ENCODE data around the gene FSIP1. TPM values are rescaled to one million over a fixed set of nuclear protein-coding genes. Genes with fewer than 3 reads are reported as not detected.

Gene FSIP1
- total and polyA plus RNA-seq, 7 donors: 1.1 to 12.6 (median 1.4) TPM

- TF ChIP-seq EP300 (IDR thresholded peaks at IDR 0.05): no peak
- TF ChIP-seq CTCF (IDR thresholded peaks at IDR 0.05): no peak
- no peak for TF ChIP-seq POLR2A (IDR thresholded peaks at IDR 0.05)
- TF ChIP-seq POLR2AphosphoS5 (IDR thresholded peaks at IDR 0.05): no peak
- WGBS, 2 donors: 90 to 97% methylated on average over 2 of the region's 2 CpGs
- H3K27ac ChIP-seq: no peak overlapping the region
- peaks cover 0 to 42% (median 40%) of the 10 kb centered on the region in 4 donors for H3K4me1 ChIP-seq
- H3K4me3 ChIP-seq: no peak overlapping the region
- intact Hi-C loops (cut with DNase I): no loop called here
- no peaks in the 10 kb centered on the region for H3K27me3 ChIP-seq
- no peaks in the 10 kb centered on the region for H3K36me3 ChIP-seq
- no peak for DNase-seq
- H3K9me3 ChIP-seq: no peaks in the 10 kb centered on the region
These were observed 231.2 kb downstream of the FSIP1 start for GRCh38 chr15:39551476-39551875.

Other genes with a start within 250 kb of the FSIP1 start
- gene THBS1, start 201.8 kb downstream of the FSIP1 start, total RNA-seq: 1,000 to 10,000 TPM in 1 of 4 donors, 100 to 1,000 TPM in 3; 172 to 3,974 (median 496) TPM
- 10 to 100 TPM; 13.2 to 95.5 (median 16.8) TPM for gene THBS1, start 201.8 kb downstream of the FSIP1 start, polyA plus RNA-seq
- 1 to 10 TPM; 3.1 to 7.9 (median 6.3) TPM for gene GPR176, start 137.4 kb upstream of the FSIP1 start, total RNA-seq
- gene GPR176, start 137.4 kb upstream of the FSIP1 start, polyA plus RNA-seq: 1 to 10 TPM in 1 of 3 donors, under 1 TPM in 2; 0.23 to 3.9 (median 0.60) TPM
- gene EIF2AK4, start 151.3 kb upstream of the FSIP1 start, total RNA-seq: 10 to 100 TPM; 25.0 to 46.5 (median 29.0) TPM
- gene EIF2AK4, start 151.3 kb upstream of the FSIP1 start, polyA plus RNA-seq: 10 to 100 TPM; 16.2 to 23.1 (median 22.0) TPM

All from sigmoid colon (tissue), 7 donors.